GM12801 (cell line): ENCODE results near the gene PTEN.

Source experiments
- CTCF ChIP-seq: IDR thresholded peaks from one replicate; pipeline ENCODE4 v1.5.1; 2011; ENCODE audit warnings: control low read depth; ENCODE audit not compliant: insufficient read length; ENCODE audit errors: extremely low read depth

Gene PTEN

DNA sequence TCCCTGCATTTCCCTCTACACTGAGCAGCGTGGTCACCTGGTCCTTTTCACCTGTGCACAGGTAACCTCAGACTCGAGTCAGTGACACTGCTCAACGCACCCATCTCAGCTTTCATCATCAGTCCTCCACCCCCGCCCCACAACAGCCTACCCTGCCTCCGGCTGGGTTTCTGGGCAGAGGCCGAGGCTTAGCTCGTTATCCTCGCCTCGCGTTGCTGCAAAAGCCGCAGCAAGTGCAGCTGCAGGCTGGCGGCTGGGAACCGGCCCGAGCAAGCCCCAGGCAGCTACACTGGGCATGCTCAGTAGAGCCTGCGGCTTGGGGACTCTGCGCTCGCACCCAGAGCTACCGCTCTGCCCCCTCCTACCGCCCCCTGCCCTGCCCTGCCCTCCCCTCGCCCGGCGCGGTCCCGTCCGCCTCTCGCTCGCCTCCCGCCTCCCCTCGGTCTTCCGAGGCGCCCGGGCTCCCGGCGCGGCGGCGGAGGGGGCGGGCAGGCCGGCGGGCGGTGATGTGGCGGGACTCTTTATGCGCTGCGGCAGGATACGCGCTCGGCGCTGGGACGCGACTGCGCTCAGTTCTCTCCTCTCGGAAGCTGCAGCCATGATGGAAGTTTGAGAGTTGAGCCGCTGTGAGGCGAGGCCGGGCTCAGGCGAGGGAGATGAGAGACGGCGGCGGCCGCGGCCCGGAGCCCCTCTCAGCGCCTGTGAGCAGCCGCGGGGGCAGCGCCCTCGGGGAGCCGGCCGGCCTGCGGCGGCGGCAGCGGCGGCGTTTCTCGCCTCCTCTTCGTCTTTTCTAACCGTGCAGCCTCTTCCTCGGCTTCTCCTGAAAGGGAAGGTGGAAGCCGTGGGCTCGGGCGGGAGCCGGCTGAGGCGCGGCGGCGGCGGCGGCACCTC lies at the start of gene PTEN, which contains the start of gene KLLN:
PTEN (plus strand) TSS at position 573 of the 891 bp plus-strand sequence. CDS start 845 bp downstream, outside the sequence.
KLLN (minus strand) TSS at position 481 of the 891 bp plus-strand sequence. CDS start 1,046 bp downstream, outside the sequence.
- TF ChIP-seq CTCF = no peak

GRCh38 chr10:87816163-87816897 lies 47.1 kb upstream of the PTEN start:
- no peak for TF ChIP-seq CTCF

DNA sequence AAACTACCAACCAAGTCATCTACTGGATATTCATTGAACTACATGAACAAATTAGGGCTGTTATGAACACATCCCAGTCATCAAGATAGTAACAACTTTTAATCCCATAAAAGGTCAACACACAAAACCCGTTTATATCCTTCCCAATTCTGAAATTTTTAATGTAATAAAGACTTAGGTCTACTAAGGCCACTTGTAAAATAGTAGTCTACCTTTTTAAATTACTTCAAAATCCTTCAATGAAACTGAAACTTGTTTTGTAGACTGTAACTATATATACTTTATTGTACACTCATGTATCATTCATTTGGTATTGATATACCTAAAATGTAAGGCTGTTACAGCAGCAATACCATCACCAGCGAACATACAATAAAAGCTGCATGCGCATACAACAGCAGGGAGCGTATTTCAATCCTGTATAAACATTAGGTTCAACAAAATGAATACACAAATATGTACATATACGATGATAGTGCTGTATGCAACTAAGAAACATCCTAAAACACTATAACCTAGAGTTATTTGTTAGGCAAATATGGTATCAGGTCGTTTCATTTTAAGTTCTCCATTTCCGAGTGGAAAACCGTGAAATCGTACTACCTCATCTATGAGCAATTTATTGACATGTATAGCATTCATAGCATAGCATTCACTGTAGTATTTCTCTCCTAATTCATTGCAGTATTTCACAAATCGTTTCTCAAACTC lies 46.4 kb upstream of the PTEN start:
- TF ChIP-seq CTCF = no peak

- TF ChIP-seq CTCF = no peak
Observed at GRCh38 chr10:87817609-87818504, 45.6 kb upstream of the PTEN start, which contains the start of gene ATAD1. Gene ATAD1, minus strand, starts transcription at chr10:87818226. Its CDS starts 3,627 bp downstream, at chr10:87814599.

DNA sequence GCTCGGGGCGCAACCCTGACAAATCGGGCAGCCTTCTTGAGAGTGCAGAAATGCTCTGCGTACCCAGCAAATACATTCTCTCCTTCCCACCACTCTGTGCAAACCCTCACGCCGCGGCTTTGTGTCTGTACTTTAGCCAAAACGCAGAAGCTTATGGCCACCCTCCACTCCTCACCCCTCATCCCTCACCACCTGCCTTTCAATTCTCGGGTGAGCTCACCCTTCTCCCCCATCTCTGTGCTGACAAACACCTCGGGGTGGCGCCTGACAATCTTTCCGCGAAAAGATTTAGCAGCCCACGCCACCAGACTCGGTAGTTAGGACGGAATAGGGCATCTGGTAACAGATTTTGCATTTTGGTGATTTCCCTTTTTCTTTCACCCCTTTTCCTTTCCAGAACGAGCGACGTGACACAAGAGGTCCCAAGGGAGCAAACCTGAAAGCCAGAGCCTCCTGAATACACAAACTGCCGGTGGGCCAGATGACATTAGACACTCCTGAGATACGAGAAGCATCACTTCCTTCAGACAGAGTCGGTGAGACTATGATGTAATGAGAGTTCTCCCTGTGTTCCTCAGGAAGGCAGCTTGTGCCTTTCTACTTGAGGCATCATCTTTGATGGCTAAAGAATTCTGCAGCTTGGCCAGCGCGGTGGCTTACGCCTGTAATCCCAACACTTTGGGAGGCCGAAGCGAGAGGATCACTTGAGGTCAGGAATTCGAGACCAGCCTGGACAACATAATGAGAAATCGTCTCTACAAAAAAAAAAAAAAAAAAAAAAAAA lies 44.7 kb upstream of the PTEN start:
- TF ChIP-seq CTCF = no peak

DNA sequence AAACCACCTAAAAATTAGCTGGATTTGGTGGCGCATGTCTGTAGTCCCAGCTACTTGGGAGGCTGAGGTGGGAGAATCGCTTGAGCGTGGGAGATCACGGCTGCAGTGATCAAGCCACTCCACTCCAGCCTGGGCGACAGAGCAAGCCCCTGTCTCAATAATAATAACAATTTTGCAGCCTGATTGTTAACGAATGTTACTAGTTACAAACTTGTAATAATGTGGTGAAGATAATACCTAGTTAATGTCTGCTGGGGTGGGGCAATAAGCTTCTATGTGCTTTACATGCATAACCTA lies 44.2 kb upstream of the PTEN start:
- no peak for TF ChIP-seq CTCF
